Stimulated activated CD8-positive, alpha-beta memory T cell treated with anti-CD3 and anti-CD28 coated beads, Interleukin-15, amount 100 ng/mL, for 4 hours (primary cell): Measurements from ENCODE around the gene FASLG.

Experiments
- DNase-seq, 2 donors: peaks; one replicate each; pipeline ENCODE4 v3.0.0-alpha.2; 2020; ENCODE audit warnings: low read depth in 2 of 2

The FASLG gene

GRCh38 chr1:172646653-172647052, 12.2 kb upstream of the FASLG start:
- no peak for DNase-seq

DNA sequence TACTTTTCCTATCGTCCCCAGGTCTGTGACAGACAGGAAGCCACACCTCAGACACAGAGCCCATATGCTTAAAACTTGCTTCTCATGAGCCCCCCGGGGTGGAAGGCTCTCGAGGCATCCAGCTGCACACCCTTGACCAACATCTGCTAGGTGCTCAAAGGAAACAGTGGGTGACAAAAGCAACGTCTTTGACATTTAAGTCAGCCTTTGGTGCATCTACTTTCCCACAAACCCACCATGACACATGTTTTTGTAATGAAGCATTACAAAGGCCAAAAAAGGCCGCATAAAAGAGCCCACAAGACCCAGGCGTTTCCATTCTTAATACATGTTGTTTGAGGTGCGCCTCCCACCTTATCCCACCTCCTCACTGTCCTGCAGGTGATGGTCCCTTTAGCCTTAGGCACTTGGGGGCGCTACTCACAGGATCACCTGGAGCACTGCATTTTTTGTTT, 11.8 kb upstream of the FASLG start:
- peak; percentile 37 to 40 for DNase-seq

- DNase-seq: no peak
Measured at GRCh38 chr1:172647987-172648386, 10.9 kb upstream of the FASLG start.

GRCh38 chr1:172650474-172651193, 8.3 kb upstream of the FASLG start:
- no peak for DNase-seq

DNA sequence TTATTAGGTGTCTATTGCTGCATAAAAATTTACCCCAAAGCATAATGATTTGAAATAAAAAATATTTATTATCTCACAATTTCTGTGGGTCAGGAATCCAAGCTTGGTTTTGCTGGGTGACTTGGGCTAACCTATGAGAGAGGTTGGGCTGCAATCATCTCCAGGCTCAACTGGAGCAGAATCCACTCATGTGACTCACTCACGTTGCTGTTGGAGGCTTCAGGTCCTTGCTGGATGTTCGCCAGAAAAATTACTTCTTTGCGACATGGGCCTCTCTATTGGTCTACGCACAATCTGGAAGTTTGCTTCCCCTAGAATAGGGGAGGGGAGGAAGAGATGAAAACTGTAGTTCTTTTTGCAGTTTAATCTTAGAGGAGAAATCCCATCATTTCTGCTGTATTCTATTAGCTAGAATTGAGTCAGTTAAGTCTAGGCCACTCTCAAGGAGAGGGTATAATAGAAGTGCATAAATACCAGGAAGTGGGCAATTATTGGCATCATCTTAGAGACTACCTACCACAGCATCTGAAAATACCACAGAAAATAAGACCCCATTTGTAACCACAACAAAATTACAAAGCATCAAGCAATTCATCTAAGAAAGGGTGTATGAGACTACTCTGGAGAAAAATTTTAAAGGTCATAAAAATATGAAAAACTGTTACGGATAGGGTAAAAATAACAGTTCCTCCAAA, 5.7 kb upstream of the FASLG start:
- DNase-seq: no peak

GRCh38 chr1:172654535-172654934, 4.4 kb upstream of the FASLG start:
- no peak for DNase-seq

GRCh38 chr1:172656576-172656975, 2.3 kb upstream of the FASLG start:
- no peak for DNase-seq

- no peak for DNase-seq
Measured at GRCh38 chr1:172657586-172657985, 1.3 kb upstream of the FASLG start.

- DNase-seq: no peak
Measured at GRCh38 chr1:172661107-172661506, 2.2 kb downstream of the FASLG start.

- peak; percentile 78 to 84 for DNase-seq
Measured at GRCh38 chr1:172662464-172663109, 3.7 kb downstream of the FASLG start.

DNA sequence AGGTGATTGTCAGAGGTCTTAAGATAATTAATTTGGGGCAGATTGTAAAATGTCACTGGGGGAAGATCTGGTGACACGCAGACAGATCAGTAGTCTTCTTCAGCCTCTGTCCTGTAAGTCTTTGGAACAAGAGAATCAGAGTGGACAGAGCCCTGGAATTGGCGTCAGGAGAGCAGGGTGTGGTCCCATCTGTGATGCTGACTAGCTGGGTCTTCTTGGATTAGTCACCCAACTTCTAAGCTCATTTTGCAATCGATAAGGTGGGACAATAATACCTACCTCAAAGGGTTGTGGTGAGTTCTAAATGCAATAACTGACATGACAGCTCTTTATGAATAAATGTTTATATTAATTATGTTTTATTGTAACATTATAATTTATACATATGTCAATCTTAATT, 4.8 kb downstream of the FASLG start:
- DNase-seq: no peak

GRCh38 chr1:172668097-172668496, 9.2 kb downstream of the FASLG start:
- no peak for DNase-seq

GRCh38 chr1:172669011-172669410, 10.1 kb downstream of the FASLG start:
- no peak for DNase-seq

DNA sequence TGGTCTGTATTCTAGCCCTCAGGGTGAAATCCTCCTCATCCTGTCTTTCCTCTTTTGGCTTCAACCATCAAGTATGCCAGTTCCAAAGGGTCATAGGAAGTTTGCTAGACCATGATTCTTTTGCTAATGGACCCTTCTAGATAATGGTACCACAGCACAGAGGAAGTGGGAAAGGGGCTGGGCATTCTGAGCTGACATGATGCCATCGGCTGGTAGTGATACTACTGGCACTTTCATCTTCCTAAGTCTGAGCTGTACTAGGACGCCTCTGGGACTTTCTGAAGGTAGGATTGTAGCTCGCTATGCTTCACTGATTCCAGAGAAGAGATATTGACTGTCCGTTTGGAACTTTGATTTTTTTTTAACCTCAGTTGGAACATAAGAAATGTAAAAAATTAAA, 11.4 kb downstream of the FASLG start:
- DNase-seq: no peak

DNA sequence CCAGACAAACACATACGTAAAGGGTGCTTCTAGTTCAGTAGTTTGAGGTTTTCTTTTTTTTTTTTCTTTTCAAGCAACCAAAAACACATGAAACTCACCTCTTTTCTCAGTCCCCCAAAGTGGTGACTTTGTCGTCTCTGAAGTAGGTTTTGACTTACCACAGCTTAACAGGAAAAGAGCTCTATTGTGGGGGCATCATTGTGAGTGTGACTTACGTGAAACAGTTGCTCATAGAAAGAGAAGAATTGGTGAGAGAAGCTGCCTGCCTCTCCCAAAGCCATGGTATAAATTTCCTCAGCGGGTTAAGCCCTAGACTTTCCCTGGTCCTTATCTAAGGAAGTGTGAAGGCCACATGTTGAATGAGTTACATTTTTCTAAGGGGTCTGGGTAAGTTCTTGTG, 11.9 kb downstream of the FASLG start:
- DNase-seq: peak in 1 of 2 donors; percentile 36

DNA sequence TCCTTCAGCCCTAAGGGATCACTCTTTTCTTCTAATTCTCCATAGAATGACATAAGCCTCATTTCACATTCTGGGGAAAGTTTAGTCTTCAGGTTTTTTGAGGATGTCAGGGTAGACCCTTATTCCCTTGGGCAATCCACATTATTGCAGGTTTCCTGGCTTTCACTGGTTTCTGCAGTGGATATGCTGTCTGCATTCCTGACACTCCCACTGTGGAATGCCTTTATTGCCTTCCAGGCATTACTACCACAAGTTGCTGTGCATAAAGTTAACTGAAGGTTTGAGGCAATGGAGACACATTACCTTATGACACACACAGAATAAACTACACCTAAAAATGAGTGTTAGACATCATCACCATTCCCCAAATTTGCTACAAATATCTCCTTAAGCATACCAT, 12.7 kb downstream of the FASLG start:
- DNase-seq: no peak

GRCh38 chr1:172672720-172673119, 13.8 kb downstream of the FASLG start:
- no peak for DNase-seq

DNA sequence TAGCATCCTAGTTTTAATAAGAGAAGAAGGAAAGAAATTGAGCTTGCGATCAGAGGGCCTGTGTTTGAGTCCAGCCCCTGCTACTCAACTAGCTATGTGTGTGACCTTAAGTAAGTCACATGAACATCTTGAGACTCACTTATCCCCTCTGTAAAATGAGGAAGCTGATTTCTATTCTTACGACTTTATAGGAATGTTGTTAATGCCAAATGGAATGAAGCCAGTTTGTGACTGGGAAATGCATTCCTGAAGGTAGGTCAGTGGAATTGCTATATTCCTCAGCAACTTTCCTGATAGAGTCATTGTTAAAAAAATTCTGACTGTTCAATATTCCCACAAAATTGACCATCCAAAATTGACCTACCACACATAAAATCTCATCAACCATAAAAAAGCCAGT, 14.9 kb downstream of the FASLG start:
- DNase-seq: no peak

- DNase-seq: no peak
Measured at GRCh38 chr1:172674831-172675613, 16.1 kb downstream of the FASLG start.

DNA sequence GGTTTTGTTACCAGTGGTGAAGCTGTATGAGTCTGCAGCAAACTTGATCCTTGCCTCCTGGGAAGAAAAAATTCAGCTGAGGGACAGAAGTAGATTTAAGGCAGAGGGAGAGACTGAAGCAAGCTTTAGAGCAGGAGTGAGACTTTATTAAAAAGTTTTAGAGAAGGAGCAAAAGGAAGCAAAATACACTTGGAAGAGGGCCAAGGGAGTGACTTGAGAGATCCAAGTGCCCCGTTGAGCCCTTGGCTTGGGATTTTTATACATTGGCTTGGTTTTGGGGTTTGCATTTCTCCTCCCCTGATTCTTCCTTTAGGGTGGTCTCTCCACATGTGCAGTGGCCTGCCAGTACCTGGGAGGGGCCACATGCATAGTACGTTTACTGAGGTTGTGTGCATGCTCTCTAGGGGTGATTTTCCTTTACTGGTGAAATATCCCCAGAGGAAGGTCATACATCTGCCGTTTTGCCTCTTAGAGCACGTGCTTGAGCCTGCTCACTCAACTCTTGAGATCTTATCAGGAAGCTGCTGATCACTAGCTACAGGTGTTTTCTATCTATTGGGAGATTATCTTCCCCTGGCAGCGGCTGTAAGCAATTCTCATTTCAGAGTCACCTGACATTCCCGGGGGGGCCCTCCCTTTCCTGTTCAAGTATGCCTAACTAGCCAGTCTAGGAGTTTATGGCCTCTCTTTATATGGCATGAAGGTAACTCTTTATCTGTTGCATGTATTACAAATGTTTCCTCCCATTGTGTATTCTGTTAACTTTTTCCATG, 20.3 kb downstream of the FASLG start:
- no peak for DNase-seq

- no peak for DNase-seq
Measured at GRCh38 chr1:172680244-172680643, 21.3 kb downstream of the FASLG start.
